ENCODE measurements around the gene SPATA45.

Gene SPATA45

GRCh38 chr1:212828395-212828794 lies 19.1 kb downstream of the SPATA45 start:
- no peak for DNase-seq (ENCODE audit: low spot score)

DNA sequence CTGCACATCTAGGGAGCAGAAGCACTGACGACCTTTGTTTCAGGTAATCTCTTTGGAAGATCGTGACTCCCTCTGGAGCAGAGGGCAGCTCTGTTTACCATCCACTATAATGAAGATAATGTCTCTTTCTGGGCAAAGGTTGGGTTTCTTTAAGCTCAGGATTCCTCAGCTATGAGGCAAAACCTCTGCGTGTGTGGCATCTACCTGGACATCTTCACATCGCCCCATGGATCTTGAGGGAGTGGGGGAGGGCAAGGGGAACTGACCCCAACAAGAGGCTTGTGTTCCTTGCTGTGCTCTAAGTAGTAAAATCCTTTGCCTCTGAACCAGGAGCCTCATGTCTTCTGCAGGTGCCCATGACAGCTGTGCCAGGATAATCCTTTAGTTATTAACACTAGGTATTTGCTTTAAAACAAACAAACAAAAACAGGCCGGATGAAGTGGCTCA lies 19.6 kb downstream of the SPATA45 start:
- no peak for DNase-seq (ENCODE audit: low spot score)

DNA sequence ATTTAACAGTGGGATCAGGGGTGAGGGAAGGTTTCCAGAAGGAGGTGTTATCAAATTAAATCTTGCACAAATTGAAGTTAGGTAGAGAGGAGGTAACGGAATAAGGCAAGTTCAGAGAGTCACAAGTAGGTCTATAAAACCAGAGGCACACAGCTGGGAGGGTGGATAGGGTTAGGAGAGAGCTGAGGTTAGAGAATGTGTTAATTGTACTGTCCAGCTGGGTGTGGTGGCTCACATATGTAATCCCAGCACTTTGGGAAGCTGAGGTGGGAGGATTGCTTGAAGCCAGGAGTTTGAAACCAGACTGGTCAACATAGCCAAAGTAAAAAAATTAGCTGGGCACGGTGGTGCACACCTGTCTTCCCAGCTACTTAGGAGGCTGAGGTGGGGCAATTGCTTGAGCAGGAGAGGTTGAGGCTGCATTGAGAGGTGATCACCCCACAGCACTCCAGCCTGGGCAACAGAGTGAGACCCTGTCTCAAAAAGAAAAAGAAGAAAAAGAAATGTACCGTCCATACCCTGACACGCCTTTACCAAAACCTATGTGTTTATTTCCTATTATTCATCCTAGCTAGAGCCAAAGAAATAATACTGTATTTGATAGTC lies 20.2 kb downstream of the SPATA45 start:
- no peak for DNase-seq (ENCODE audit: low spot score)

DNA sequence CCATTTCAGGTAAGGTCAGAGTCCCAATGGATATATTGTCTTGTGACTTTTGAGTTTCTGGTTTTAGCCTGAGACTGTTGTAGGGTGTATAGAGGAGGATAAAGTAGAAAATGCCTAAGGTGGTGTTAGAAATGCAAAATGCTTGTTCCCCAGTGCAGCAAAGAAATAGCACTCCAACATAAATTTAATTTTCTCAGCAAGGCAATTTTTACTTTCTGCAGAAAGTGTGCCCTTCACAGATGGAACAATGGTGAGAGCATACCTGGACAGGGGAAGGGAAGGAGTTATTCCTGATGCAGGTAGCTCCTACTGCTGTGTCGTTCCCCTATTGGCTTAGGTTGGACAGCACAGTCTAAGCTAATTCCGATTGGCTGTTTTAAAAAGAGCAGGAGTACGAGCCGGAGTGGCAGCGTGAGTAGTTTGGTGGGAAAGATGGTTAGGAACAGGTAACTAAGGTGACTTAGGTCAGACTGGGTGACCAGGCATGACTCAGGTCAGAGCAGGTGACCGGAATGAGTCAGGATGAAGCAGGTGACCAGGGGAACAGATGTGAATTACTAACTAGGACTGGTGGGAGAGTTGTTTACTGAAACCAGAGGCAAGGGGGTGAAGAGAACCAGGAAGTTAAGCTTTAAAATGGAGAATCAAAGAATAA lies 21.5 kb downstream of the SPATA45 start:
- no peak for DNase-seq (ENCODE audit: low spot score)

DNA sequence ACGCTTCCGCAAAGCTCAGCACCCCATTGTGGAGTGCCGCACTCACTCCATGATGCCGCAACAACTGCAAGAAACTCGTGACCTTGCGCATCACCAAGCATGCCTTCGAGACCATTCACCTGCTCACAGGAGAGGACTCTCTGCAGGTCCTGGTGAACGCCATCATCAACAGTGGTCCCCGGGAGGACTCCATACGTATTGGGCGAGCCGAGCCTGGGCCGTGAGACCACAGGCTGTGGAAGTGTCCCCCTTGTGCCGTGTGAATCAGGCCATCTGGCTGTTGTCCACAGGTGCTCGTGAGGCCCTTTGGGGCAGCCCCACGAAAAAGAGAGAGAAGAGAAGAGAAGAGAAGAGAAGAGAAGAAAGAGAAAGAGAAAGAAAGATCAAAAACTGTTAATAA lies 23.2 kb downstream of the SPATA45 start:
- no peak for DNase-seq (ENCODE audit: low spot score)

DNA sequence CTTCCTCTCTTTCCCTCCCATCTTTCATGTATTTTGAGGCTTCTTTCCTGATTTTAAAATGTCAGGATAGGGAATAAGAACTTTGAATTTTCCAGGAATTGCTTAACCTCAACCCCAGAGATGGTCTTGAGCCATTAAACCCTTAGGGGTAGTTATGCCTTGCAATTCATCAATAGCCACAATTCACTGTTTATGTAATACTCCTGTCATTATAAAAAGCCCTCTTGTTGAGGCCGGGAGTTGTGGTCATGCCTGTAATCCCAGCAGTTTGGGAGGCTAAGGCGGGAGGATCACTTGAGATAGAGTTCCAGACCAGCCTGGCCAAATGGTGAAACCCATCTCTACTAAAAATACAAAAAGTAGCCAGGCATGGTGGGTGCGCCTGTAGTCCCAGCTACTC lies 24.5 kb downstream of the SPATA45 start:
- DNase-seq (ENCODE audit: low spot score): no peak

DNA sequence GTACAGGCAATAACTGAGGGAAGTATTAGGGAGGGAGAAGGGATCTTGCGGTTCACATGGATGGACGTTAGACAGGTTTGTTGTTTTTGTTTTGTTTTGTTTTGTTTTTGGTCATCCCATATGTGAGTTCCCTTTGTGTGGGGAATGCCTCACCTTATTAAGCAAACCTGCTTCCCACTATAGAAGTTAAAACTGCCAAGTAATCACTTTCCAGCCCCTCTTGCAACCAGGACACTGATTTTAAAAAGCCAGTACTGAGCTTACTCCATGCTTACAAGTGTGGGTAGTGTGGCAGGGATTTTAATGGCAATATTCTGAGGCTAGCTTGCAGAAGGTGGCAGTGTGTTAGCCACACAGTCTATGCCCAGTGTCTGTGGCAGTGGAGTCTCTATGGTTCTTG lies 26.5 kb downstream of the SPATA45 start:
- DNase-seq (ENCODE audit: low spot score): no peak

DNA sequence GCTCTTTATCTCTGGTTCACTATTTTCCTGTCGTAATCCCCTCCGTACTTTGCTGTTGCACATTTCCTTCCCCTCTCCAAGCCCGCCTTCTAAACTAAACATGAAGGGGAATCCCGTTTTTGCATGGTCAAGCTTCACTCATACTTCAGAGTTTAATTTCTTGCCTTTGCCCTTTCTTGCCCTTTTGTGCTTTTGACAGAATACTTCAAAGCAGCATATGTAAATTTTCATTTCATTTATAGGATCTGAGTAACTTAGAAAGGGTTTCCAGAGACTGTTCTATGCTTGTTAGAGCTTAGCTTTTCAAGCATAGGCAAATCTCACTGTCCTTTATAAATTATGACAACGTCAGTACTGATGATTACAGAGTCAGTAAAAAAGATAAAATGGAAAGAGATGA lies 27.7 kb downstream of the SPATA45 start:
- no peak for DNase-seq (ENCODE audit: low spot score)

DNA sequence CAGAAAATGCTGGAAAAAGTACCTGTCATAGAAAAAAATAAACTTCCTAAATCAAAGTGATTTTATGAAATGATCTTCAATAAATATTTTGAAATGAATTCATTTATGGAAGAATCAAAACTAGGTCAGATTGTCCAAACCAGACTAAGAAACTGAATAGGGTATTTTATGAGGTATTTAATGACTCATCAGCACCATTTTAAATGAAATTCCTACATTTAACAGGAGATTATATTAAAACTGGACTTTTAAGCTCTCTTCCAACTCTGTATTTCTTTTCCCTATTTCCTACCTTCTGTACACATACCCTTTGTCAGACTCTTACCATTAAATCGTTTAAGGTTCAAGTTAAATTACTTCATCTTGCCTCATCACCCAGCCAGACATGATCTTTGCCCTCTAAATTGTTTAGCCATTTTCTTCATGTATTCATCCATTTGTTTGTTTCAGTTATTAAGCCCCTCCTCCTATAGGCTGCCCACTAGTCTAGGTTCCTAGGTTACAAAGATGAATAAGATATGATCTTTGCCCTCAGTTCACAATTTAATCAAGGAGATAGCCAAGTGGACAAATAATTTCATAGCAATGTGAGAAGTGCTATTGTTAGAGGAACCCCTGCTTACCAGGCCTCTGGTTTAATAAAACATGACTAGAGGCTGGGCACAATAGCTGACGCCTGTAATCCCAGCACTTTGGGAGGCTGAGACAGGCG lies 30.7 kb downstream of the SPATA45 start:
- no peak for DNase-seq (ENCODE audit: low spot score)

GRCh38 chr1:212814537-212815334 lies 32.7 kb downstream of the SPATA45 start:
- DNase-seq (ENCODE audit: low spot score): no peak

GRCh38 chr1:212805767-212806166 lies 41.7 kb downstream of the SPATA45 start:
- no peak for DNase-seq (ENCODE audit: low spot score)

DNA sequence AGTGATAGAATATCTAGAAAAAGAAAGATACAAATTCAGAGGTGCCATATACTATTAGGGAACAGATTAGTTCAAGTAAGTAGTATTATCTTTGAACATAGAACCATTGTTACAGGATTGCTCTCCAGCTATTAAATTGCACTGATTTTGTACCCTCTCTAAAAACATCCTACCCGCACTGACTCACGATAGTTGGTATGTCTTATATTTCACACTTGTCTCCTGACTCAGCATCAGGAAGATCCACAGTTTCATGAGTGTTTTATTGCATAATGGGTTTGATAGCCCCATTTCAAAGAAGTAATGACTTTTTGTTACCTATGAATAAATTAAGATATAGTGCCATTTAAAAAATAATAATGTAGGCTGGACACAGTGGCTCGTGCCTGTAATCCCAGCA lies 49.8 kb downstream of the SPATA45 start:
- no peak for DNase-seq (ENCODE audit: low spot score)

DNA sequence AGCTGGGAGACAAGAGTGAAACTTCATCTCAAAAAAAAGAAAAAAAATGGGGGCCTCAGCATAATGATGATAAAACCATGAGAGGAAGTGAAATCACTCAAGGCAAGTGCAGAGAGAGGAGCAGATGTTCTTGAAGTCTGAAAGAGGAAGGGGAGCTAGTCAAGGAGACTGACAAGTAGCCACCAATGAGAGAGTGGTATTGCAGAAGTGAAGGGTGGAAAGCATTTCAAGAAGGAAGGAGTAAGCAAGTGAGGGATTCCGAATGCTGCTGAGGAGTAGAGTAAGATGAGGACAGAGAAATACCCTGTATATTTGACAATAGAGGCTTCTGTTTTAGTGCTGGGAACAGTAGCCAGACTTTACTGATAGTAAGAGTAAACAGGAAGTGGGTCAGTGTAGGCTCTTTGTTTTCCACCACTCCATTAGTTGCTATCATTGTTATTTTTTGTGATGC lies 52.9 kb downstream of the SPATA45 start:
- DNase-seq (ENCODE audit: low spot score): peak; percentile 28

DNA sequence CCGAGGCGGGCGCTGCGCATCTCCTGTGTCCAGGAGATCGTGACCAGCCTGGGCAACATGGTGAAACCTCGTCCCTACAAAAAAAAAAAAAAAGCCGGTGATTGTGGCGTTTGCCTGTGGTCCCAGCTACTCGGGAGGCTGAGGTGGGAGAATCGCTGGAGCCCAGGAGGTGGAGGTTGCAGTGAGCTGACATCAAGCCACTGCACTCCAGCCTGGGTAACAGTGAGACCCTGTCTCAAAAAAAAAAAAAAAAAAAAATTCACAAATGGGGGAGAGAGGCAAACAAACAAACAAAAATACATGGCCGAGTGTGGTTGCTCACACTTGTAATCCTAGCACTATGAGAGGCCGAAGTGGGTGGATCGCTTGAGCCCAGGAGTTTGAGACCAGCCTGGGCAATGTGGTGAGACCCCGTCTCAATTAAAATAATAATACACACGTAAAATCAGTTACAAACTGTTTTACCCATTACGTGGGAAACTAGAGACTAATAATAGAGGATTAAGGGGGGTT lies 55.0 kb downstream of the SPATA45 start:
- no peak for DNase-seq (ENCODE audit: low spot score)

DNA sequence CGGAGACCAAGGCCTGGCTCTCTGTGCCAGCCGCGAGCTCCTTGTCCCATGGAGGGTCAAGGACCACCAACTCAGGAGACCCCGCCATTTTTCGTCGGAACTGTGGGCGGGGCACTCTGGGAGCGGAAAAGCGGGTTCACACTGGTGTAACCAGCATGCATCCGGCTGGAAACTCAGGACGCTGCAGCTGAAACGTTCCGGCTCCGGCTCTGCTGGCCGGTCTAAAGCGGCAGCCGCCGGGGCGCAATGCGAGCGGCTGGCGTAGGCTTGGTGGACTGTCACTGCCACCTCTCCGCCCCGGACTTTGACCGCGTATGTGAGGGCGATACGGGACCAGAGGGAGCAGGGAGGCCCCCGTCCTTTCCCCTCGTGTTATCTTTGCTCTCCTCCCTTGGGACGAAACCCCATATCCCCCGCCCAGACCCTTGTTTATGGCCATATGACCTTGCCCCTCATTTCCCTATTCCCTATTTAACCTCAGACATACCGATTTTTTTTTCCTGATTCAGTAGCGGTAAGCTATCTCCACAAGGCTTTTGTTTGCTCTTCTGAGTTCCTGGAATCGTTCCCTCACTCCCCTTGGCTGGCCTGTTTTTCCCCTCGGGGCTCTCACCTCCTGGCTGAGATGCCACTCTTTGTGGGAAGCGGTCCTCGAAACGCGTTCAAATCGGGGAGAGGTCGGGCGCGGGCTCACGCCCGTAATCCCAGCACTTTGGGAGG lies 55.6 kb downstream of the SPATA45 start, which contains the start of the genes NSL1 and TATDN3:
Gene NSL1, minus strand, starts transcription at position 102 of the 720 bp plus-strand sequence. Its CDS starts 14 bp downstream, at position 88.
Gene TATDN3, plus strand, starts transcription at position 219 of the 720 bp plus-strand sequence. Its CDS starts 28 bp downstream, at position 247.
- peak; percentile 96 for DNase-seq (ENCODE audit: low spot score)

DNA sequence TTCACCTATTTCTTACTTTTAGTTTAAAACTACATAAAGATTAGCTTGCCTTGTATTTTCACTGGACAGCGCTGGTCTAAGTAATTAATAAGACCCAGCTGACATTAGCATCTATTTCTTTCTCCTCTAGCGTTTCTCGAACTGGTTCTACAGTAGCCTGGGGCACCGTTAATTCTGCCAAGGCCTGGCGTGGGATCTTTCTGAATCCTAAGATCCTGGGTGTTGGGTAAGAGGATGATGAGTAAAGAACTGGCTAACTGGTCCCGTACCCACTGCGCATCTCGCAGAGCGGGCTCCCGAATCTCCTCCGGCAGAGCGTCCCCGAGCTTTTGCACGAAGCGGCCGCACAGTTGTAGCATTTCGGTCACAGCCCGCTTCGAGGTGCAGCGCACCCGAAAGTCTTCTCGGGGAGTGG lies 56.2 kb downstream of the SPATA45 start:
- no peak for DNase-seq (ENCODE audit: low spot score)

- no peak for DNase-seq (ENCODE audit: low spot score)
Measured at GRCh38 chr1:212785871-212786270, 61.6 kb downstream of the SPATA45 start.

- DNase-seq (ENCODE audit: low spot score): no peak
Measured at GRCh38 chr1:212783976-212784375, 63.5 kb downstream of the SPATA45 start.

- DNase-seq (ENCODE audit: low spot score): peak; percentile 20
Measured at GRCh38 chr1:212782422-212783154, 64.9 kb downstream of the SPATA45 start.

DNA sequence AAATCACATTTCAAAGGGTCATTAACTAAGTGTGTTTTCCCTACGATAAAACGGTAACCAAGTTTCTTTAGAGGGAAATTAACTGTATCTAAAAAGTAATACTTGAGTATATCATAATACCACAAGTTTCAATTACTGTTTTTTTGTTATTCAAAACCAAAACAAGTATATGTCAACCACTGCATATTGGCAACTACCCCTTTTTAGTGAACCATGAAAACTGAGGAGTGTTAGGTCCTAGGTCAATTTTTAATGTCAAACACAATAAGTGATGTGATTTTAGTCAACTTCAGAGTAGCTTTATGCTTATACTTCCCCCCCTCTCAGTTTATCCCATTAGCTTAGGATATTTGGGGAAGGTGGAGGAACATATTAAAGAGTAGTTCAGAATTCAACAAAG lies 66.2 kb downstream of the SPATA45 start:
- DNase-seq (ENCODE audit: low spot score): no peak

DNA sequence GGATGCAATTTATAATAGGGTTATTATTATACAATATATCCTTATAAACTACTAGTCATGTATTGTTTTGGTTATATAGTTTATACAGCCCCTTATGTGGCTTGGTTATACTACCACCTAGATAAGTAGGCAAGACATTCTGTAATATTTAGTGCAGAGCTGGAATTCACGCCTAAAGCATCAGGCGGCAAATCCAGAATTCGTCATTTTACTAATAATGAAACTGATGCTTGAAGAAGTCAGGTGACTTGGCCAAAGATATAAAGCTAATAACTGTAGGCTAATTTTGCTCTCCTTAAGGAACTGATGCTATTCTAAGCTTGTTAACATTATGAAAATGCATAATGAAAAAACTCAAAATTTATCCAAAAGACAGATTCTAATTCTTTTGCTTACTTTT lies 66.7 kb downstream of the SPATA45 start:
- DNase-seq (ENCODE audit: low spot score): no peak

All from CD4-positive, alpha-beta T cell treated with Interleukin-15 for 4 hours (primary cell).